GM23338 (cell line): Measurements from ENCODE around the gene ACY1. TPM values are rescaled to one million over a fixed set of nuclear protein-coding genes. Genes with fewer than 3 reads are reported as not detected.

ENCODE experiments used
- ATAC-seq: fragments of 200-7000 bp; cut with Tn5 transposase; 3 replicates; pipeline ENCODE4 v1.9.1; 2020
- DNase-seq: peaks from one replicate; pipeline ENCODE4 v3.0.0-alpha.2; 2015; ENCODE audit warnings: low spot score
- H2AFZ ChIP-seq: fragments of 200-600 bp; sonication (generic); 2 replicates; pipeline ENCODE4 v1.8.0; 2016; ENCODE audit warnings: antibody characterized with exemption, mild to moderate bottlenecking, moderate library complexity
- H3F3A ChIP-seq: fragments of 200-600 bp; sonication (generic); replicated peaks from 2 replicates; pipeline ENCODE4 v1.8.0; 2017; ENCODE audit warnings: antibody characterized with exemption, mixed run types, low read depth
- H3K27ac ChIP-seq: fragments of 200-600 bp; sonication (generic); 2 replicates; pipeline ENCODE4 v1.6.1; 2016; ENCODE audit warnings: low read depth
- H3K27me3 ChIP-seq: fragments of 200-600 bp; sonication (generic); 2 replicates; pipeline ENCODE4 v1.8.0; 2016; ENCODE audit warnings: mild to moderate bottlenecking, mixed run types, moderate library complexity; ENCODE audit not compliant: insufficient read depth
- H3K36me3 ChIP-seq: fragments of 200-600 bp; sonication (generic); 2 replicates; pipeline ENCODE4 v1.8.0; 2016; ENCODE audit warnings: mild to moderate bottlenecking; ENCODE audit not compliant: insufficient read depth
- H3K4me1 ChIP-seq: fragments of 200-600 bp; sonication (generic); 2 replicates; pipeline ENCODE4 v1.8.0; 2016; ENCODE audit warnings: mild to moderate bottlenecking, moderate library complexity; ENCODE audit not compliant: insufficient read depth
- H3K4me2 ChIP-seq: fragments of 200-600 bp; sonication (generic); 2 replicates; pipeline ENCODE4 v1.7.1; 2017; ENCODE audit warnings: mixed run types
- H3K4me3 ChIP-seq: fragments of 200-600 bp; sonication (generic); 2 replicates; pipeline ENCODE4 v1.6.1; 2016; ENCODE audit warnings: mixed run types
- H3K79me2 ChIP-seq: fragments of 200-600 bp; sonication (generic); replicated peaks from 2 replicates; pipeline ENCODE4 v1.8.0; 2017; ENCODE audit warnings: mild to moderate bottlenecking; ENCODE audit not compliant: insufficient read depth
- H3K9me2 ChIP-seq: fragments of 200-600 bp; sonication (generic); 2 replicates; pipeline ENCODE4 v1.8.0; 2017; ENCODE audit not compliant: insufficient read depth
- H4K20me1 ChIP-seq: fragments of 200-600 bp; sonication (generic); replicated peaks from 2 replicates; pipeline ENCODE4 v1.8.0; 2017; ENCODE audit warnings: mild to moderate bottlenecking; ENCODE audit not compliant: insufficient read depth
- H3K27ac Mint-ChIP-seq: 2 replicates; pipeline ENCODE4 v1.8.0; 2020; ENCODE audit warnings: inconsistent platforms, mild to moderate bottlenecking, moderate library complexity, mixed read lengths
- H3K27me3 Mint-ChIP-seq: 3 replicates; pipeline ENCODE4 v1.8.0; 2022; ENCODE audit warnings: low read depth, mild to moderate bottlenecking, moderate library complexity, mixed read lengths, inconsistent platforms; ENCODE audit not compliant: insufficient read depth, poor library complexity
- H3K36me3 Mint-ChIP-seq: 3 replicates; pipeline ENCODE4 v1.8.0; 2021; ENCODE audit warnings: low read depth, mild to moderate bottlenecking, inconsistent platforms, moderate library complexity, mixed read lengths
- H3K4me1 Mint-ChIP-seq: 3 replicates; pipeline ENCODE4 v1.8.0; 2020; ENCODE audit warnings: mild to moderate bottlenecking, inconsistent platforms, mixed read lengths
- H3K4me3 Mint-ChIP-seq: 3 replicates; pipeline ENCODE4 v1.8.0; 2021; ENCODE audit warnings: moderate library complexity, mild to moderate bottlenecking, inconsistent platforms, mixed read lengths
- H3K9me3 Mint-ChIP-seq: 3 replicates; pipeline ENCODE4 v1.8.0; 2020; ENCODE audit warnings: moderate library complexity, mild to moderate bottlenecking, inconsistent platforms, mixed read lengths
- CTCF ChIP-seq, 2 experiments: fragments of 200-600 bp in 1 of 2; sonication (generic) in 1 of 2; conservative IDR thresholded peaks; 2 replicates each; pipeline versions ENCODE4 v1.5.1 to v1.6.1; 2016 to 2017; ENCODE audit warnings: antibody characterized with exemption in 2 of 2, low read depth in 2 of 2, mild to moderate bottlenecking in 2 of 2, moderate library complexity in 1 of 2
- EZH2 ChIP-seq: fragments of 200-600 bp; sonication (generic); IDR thresholded peaks from one replicate; pipeline ENCODE4 v1.8.0; 2017; ENCODE audit warnings: antibody characterized with exemption, mild to moderate bottlenecking, low read depth; ENCODE audit not compliant: unreplicated experiment
- POLR2AphosphoS5 ChIP-seq: IDR thresholded peaks from 2 replicates; pipeline ENCODE4 v1.6.1; 2016; ENCODE audit warnings: antibody characterized with exemption, low read depth
- STAT1 ChIP-seq: IDR thresholded peaks from one replicate; pipeline ENCODE4 v1.6.1; 2016; ENCODE audit warnings: antibody characterized with exemption; ENCODE audit not compliant: unreplicated experiment
- ZNF114 ChIP-seq: fragments of 250-450 bp; sonication (Bioruptor Pico); IDR thresholded peaks from 2 replicates; pipeline ENCODE4 v1.5.0; 2020; ENCODE audit warnings: mild to moderate bottlenecking, moderate library complexity
- ZNF462 ChIP-seq: fragments of 250-450 bp; sonication (Bioruptor Pico); IDR thresholded peaks from 2 replicates; pipeline ENCODE4 v1.5.0; 2020; ENCODE audit warnings: mild to moderate bottlenecking, moderate library complexity
- polyA plus RNA-seq: library from polyadenylated mRNA; unstranded; fragments of >200 nt; fragmentation: Nextera tagmentation; extraction: Ambion mirVana; gene quantifications from 2 replicates; pipeline ENCODE4 v1.2.1, GENCODE V29; 2016
- total RNA-seq: library from RNA; depleted of rRNA; stranded (reverse); fragments of >200 nt; shearing (Covaris generic); gene quantifications from 2 replicates; pipeline ENCODE4 v1.2.3, GENCODE V29; 2014

ACY1 gene
- total and polyA plus RNA-seq, 2 experiments from 2014 or later = 38.4 to 62.8 TPM

DNA sequence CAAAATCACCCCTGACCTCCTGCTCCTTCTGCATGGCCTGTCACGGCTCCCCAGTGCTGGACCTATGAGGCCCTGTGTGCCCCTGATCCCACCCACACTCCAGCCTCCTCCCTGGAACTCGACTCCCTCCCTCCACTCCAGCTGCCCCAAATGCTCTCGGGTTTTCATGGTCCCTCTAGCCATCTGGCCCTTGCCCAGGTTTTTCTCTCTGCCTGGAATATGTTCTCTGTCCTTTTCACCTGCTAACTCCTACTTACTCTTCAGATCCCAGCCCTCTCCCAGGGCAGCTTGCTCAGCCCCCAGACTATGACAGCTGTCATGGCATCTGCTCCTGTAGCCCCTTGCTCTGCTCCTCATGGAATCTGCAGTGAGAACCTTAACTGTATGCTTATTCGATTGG lies 42.7 kb downstream of the ACY1 start:
- peaks cover 3% of the 10 kb centered on the region; the same call in 1 of the 2 replicates for H3K4me1 ChIP-seq
- no peaks in the 10 kb centered on the region for H3K79me2 ChIP-seq
- no peak overlapping the region for H2AFZ ChIP-seq
- Mint-ChIP-seq H3K9me3 (no peaks in the 10 kb centered on the region), H3K27ac (no peak overlapping the region), H3K4me3 (no peak overlapping the region), H3K36me3 (no peaks in the 10 kb centered on the region), H3K4me1 (peaks cover 11% of the 10 kb centered on the region), H3K27me3 (peaks cover 12% of the 10 kb centered on the region)
- TF ChIP-seq STAT1 (no peak), ZNF462 (CRISPR knock-in tag) (no peak), ZNF114 (CRISPR knock-in tag) (no peak)
- H3K9me2 ChIP-seq = no peaks in the 10 kb centered on the region
- H3K27me3 ChIP-seq = no peaks in the 10 kb centered on the region
- no peak overlapping the region for H3K4me2 ChIP-seq
- no peak overlapping the region for H3K27ac ChIP-seq
- DNase-seq (no peak), ATAC-seq (no peak)
- no peaks in the 10 kb centered on the region for H3F3A ChIP-seq
- H4K20me1 ChIP-seq = no peaks in the 10 kb centered on the region
- no peaks in the 10 kb centered on the region for H3K36me3 ChIP-seq
- no peak overlapping the region for H3K4me3 ChIP-seq

GRCh38 chr3:52028572-52028971 lies 45.2 kb downstream of the ACY1 start:
- Histone ChIP-seq H3K79me2 (no peaks in the 10 kb centered on the region), H3K4me3 (no peak overlapping the region), H3K4me1 (no peaks in the 10 kb centered on the region), H3K27me3 (no peaks in the 10 kb centered on the region), H2AFZ (no peak overlapping the region), H3K9me2 (no peaks in the 10 kb centered on the region), H4K20me1 (no peaks in the 10 kb centered on the region), H3F3A (no peaks in the 10 kb centered on the region), H3K36me3 (no peaks in the 10 kb centered on the region), H3K27ac (no peak overlapping the region), H3K4me2 (no peak overlapping the region)
- H3K27ac Mint-ChIP-seq = no peak overlapping the region
- DNase-seq (no peak), ATAC-seq (no peak)
- no peak overlapping the region for H3K4me3 Mint-ChIP-seq
- H3K27me3 Mint-ChIP-seq = peaks cover 12% of the 10 kb centered on the region
- H3K36me3 Mint-ChIP-seq = no peaks in the 10 kb centered on the region
- H3K4me1 Mint-ChIP-seq = peaks cover 4% of the 10 kb centered on the region
- no peaks in the 10 kb centered on the region for H3K9me3 Mint-ChIP-seq
- no peak for TF ChIP-seq CTCF (conservative IDR thresholded peaks at IDR 0.05; ENCODE audit: low read depth in 2 of 2)
- no peak for TF ChIP-seq ZNF114 (CRISPR knock-in tag)
- TF ChIP-seq STAT1 = no peak
- TF ChIP-seq POLR2AphosphoS5 = no peak
- TF ChIP-seq EZH2 = no peak
